Uterus (tissue), 4 donors: Measurements from ENCODE around the gene TMEM106C. TPM values are rescaled to one million over a fixed set of nuclear protein-coding genes. Genes with fewer than 3 reads are reported as not detected.

Experiments
- DNase-seq, 2 donors: peaks; one replicate each; pipeline ENCODE4 v3.0.0-alpha.2; 2019 to 2020
- H3K27ac ChIP-seq, 2 donors: fragments of 200-600 bp; sonication (generic); 1 replicate in 1 of 2; 2 replicates in 1 of 2; pipeline ENCODE4 v1.5.1; 2016 to 2018
- H3K27me3 ChIP-seq, 2 donors: fragments of 200-600 bp; sonication (generic); one replicate each; pipeline ENCODE4 v1.5.1; 2018 to 2019; ENCODE audit warnings: control low read depth in 1 of 2
- H3K36me3 ChIP-seq, 2 donors: fragments of 200-600 bp; sonication (generic); one replicate each; pipeline ENCODE4 v1.5.1; 2019; ENCODE audit warnings: control low read depth in 1 of 2
- H3K4me1 ChIP-seq, 2 donors: fragments of 200-600 bp; sonication (generic); one replicate each; pipeline ENCODE4 v1.5.1; 2018 to 2019; ENCODE audit warnings: control low read depth in 1 of 2
- H3K4me3 ChIP-seq, 2 donors: fragments of 200-600 bp; sonication (generic); 1 replicate in 1 of 2; 2 replicates in 1 of 2; pipeline ENCODE4 v1.5.1; 2018 to 2019; ENCODE audit warnings: mild to moderate bottlenecking in 1 of 2
- H3K9me3 ChIP-seq, 2 donors: fragments of 200-600 bp; sonication (generic); one replicate each; pipeline ENCODE4 v1.5.1; 2019; ENCODE audit warnings: control low read depth in 1 of 2
- CTCF ChIP-seq, 4 experiments: fragments of 200-600 bp in 2 of 4; fragments of 450-650 bp in 2 of 4; sonication (generic) in 2 of 4; IDR thresholded peaks; one replicate each; pipeline ENCODE4 v1.5.1; 2016 to 2019; ENCODE audit warnings: antibody characterized with exemption in 4 of 4, mild to moderate bottlenecking in 2 of 4, moderate library complexity in 1 of 4
- POLR2A ChIP-seq, 2 donors: fragments of 450-650 bp; IDR thresholded peaks; one replicate each; pipeline ENCODE4 v1.6.1; 2016; ENCODE audit warnings: antibody characterized with exemption in 2 of 2, mild to moderate bottlenecking in 1 of 2, moderate library complexity in 1 of 2
- intact Hi-C: fragments of 100-400 bp; cut with DNase I; formaldehyde crosslinking; loops from one replicate; pipeline ENCODE4 v1.15.1; 2023; ENCODE audit warnings: low total_unique reads
- total RNA-seq, 4 donors: library from RNA; depleted of rRNA in 3 of 4; stranded (reverse); fragments of >200 nt in 3 of 4; gene quantifications; one replicate each; pipeline versions ENCODE4 v1.1.0 to v1.2.4, GENCODE V29; 2014 to 2023
- donor health status: DM: yes; HTN: yes; CAD: no.

The TMEM106C gene
- total RNA-seq, 4 donors from 2014 or later, result 54.9 to 157 (median 77.6) TPM

DNA sequence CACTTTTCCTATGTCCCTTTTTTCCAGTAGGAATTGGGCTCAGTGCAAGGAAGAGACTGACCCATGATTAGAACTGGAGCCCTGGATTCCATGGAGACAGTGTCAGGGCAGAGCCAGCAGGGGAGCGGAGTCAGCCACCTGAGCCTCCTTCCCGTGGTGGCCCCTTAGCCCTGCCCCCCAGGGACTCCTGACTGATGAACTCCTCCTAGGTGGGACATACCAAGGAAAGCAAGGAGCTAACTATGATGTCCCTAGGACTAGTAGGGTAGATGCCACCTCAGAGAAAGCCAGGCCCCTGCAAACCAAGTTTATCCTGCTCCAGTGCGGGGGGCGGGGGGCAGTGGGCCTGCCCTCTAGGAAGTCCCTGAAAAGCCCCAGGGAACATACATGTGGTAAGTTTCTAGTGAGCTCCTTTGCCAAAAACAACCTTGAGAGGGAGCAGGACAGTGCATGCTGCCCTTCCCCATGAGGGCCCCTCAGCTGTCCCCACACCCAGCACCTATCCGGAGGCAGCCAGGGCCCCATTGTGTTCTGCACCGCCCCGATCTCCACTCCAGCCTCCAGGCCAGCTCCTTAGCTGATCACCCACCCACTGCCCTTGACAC lies 47.1 kb downstream of the TMEM106C start:
- DNase-seq, result no peak
- no peaks in the 10 kb centered on the region for H3K27me3 ChIP-seq
- no peak for TF ChIP-seq CTCF (IDR thresholded peaks at IDR 0.05)
- TF ChIP-seq POLR2A (IDR thresholded peaks at IDR 0.05), result no peak
- H3K36me3 ChIP-seq, result no peaks in the 10 kb centered on the region
- no peak overlapping the region for H3K4me3 ChIP-seq
- H3K27ac ChIP-seq, result no peak overlapping the region
- H3K9me3 ChIP-seq, result no peaks in the 10 kb centered on the region
- intact Hi-C loops, result no loop called here
- no peaks in the 10 kb centered on the region for H3K4me1 ChIP-seq

DNA sequence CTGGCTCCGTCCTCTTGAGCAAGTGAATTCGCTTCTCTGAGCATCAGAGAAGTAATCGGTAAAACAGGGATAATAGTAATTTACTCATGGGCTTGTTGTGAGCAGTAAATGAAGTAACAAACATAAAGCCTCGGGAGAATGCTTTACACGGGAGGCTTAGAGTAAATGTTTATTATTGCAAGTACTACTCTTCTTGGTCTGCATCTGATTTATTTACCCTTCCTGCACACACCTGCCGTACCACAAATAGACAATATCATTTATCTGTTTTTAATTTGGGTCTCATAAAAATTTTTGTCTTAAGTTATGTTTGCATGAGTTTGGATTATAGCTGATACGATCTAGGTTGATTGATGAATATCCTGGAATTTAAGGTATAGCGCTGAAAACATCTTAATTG lies 48.7 kb downstream of the TMEM106C start:
- TF ChIP-seq POLR2A (IDR thresholded peaks at IDR 0.05) (no peak), CTCF (IDR thresholded peaks at IDR 0.05) (no peak)

DNA sequence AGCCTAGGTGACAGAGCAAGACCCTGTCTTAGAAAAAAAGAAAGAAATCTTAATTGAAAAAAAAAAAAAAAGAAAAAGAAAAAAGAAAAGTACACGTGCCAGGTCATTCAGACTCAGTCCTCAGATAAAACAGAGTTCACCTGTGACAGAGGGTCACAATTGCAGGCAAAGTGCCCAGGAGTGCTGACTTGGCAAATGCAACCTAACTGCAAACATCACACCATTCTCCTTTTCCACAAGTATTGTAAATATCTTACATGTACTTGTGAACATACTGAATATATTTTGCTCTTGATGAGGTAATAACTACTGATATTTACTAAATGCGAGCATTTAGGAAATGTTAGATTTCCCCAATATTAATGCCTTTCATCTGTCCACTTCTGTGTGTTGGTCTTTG lies 49.9 kb downstream of the TMEM106C start:
- no peak overlapping the region for H3K4me3 ChIP-seq
- TF ChIP-seq POLR2A (IDR thresholded peaks at IDR 0.05) (no peak), CTCF (IDR thresholded peaks at IDR 0.05) (no peak)
- H3K27ac ChIP-seq, result no peak overlapping the region
- H3K27me3 ChIP-seq, result no peaks in the 10 kb centered on the region
- no peaks in the 10 kb centered on the region for H3K9me3 ChIP-seq
- no peaks in the 10 kb centered on the region for H3K4me1 ChIP-seq
- DNase-seq, result no peak
- intact Hi-C loops, result no loop called here
- no peaks in the 10 kb centered on the region for H3K36me3 ChIP-seq

More for the DNA sequence above, 48.7 kb downstream of the TMEM106C start:
- no peak for DNase-seq
- H3K36me3 ChIP-seq, result no peaks in the 10 kb centered on the region
- H3K27me3 ChIP-seq, result no peaks in the 10 kb centered on the region
- H3K9me3 ChIP-seq, result no peaks in the 10 kb centered on the region
- no peak overlapping the region for H3K4me3 ChIP-seq
- no peaks in the 10 kb centered on the region for H3K4me1 ChIP-seq
- intact Hi-C loops, result no loop called here
- no peak overlapping the region for H3K27ac ChIP-seq

- no peaks in the 10 kb centered on the region for H3K27me3 ChIP-seq
- H3K36me3 ChIP-seq, result no peaks in the 10 kb centered on the region
- DNase-seq, result no peak
- no peaks in the 10 kb centered on the region for H3K4me1 ChIP-seq
- H3K27ac ChIP-seq, result no peak overlapping the region
- H3K9me3 ChIP-seq, result no peaks in the 10 kb centered on the region
- TF ChIP-seq POLR2A (IDR thresholded peaks at IDR 0.05) (no peak), CTCF (IDR thresholded peaks at IDR 0.05) (no peak)
- H3K4me3 ChIP-seq, result no peak overlapping the region
- intact Hi-C loops, result no loop called here
Measured at GRCh38 chr12:48015129-48015528, 51.7 kb downstream of the TMEM106C start.

GRCh38 chr12:48015954-48016353 lies 52.6 kb downstream of the TMEM106C start:
- intact Hi-C loops, result no loop called here
- H3K4me1 ChIP-seq, result no peaks in the 10 kb centered on the region
- H3K27me3 ChIP-seq, result no peaks in the 10 kb centered on the region
- no peak for TF ChIP-seq POLR2A (IDR thresholded peaks at IDR 0.05)
- TF ChIP-seq CTCF (IDR thresholded peaks at IDR 0.05), result no peak
- no peak for DNase-seq
- H3K9me3 ChIP-seq, result no peaks in the 10 kb centered on the region
- no peaks in the 10 kb centered on the region for H3K36me3 ChIP-seq
- H3K4me3 ChIP-seq, result no peak overlapping the region
- no peak overlapping the region for H3K27ac ChIP-seq
